ENCODE results near the gene UFL1.
A peak's percentile ranks its signal among the peaks of the same experiment; 100 is the strongest.
"Not testable (repeated sequence)": the region's sequence is repeated elsewhere in the genome, so short reads cannot be mapped to it uniquely, and the experiment has no call there.

Gene UFL1

GRCh38 chr6:96521306-96521643 is 331 bp upstream of the UFL1 start:
- peak overlapping the region; percentile 94 to 99 (median 97) for H3K9ac ChIP-seq
- no peaks in the 10 kb centered on the region for H3K27me3 ChIP-seq
- no peaks in the 10 kb centered on the region for H4K20me1 ChIP-seq
- TF ChIP-seq Cebpa-rat (IDR thresholded peaks at IDR 0.05), result no peak
- H3K27ac ChIP-seq, result peak overlapping the region; percentile 92 to 99 (median 97)
- peak overlapping the region; percentile 66 to 93 (median 86) for H3K4me2 ChIP-seq
- peaks cover 13 to 24% (median 15%) of the 10 kb centered on the region in 11 experiments; a peak in 20 of 22 replicates for H3K36me3 ChIP-seq
- H3K4me1 ChIP-seq, result peaks cover 15 to 29% (median 23%) of the 10 kb centered on the region in 10 experiments
- H3K9me3 ChIP-seq (replicated peaks in 1 of 11), result no peaks in the 10 kb centered on the region
- H3K4me3 ChIP-seq, result peak overlapping the region; percentile 75 to 95 (median 82)

- Histone ChIP-seq H4K20me1 (no peaks in the 10 kb centered on the region), H3K36me3 (peaks cover 21 to 37% (median 26%) of the 10 kb centered on the region in 11 experiments; a peak in 21 of 22 replicates), H3K4me2 (peak overlapping the region; percentile 77 to 95 (median 88)), H3K27ac (peak overlapping the region; percentile 92 to 99 (median 97)), H3K4me3 (peak overlapping the region; percentile 75 to 95 (median 82)), H3K9ac (peak overlapping the region; percentile 94 to 99 (median 97)), H3K9me3 (replicated peaks in 1 of 11) (no peaks in the 10 kb centered on the region), H3K27me3 (no peaks in the 10 kb centered on the region), H3K4me1 (peaks cover 15 to 29% (median 23%) of the 10 kb centered on the region in 10 experiments)
- TF ChIP-seq Cebpa-rat (IDR thresholded peaks at IDR 0.05), result no peak
These were observed 931 bp downstream of the UFL1 start for GRCh38 chr6:96522465-96523009.

- Histone ChIP-seq H3K4me1 (peaks cover 5 to 19% (median 13%) of the 10 kb centered on the region in 10 experiments), H3K27ac (no peak overlapping the region), H3K36me3 (peaks cover 70 to 93% (median 81%) of the 10 kb centered on the region in 11 experiments), H3K4me2 (no peak overlapping the region), H3K4me3 (no peak overlapping the region), H3K9me3 (replicated peaks in 1 of 11) (peaks cover 0 to 22% (median 7%) of the 10 kb centered on the region in 11 experiments; a peak in 8 of 22 replicates), H3K9ac (no peak overlapping the region), H4K20me1 (peaks cover 0 to 11% (median 0%) of the 10 kb centered on the region in 11 experiments; a peak in 1 of 22 replicates), H3K27me3 (no peaks in the 10 kb centered on the region)
- TF ChIP-seq Cebpa-rat (IDR thresholded peaks at IDR 0.05), result no peak
These were observed 6.6 kb downstream of the UFL1 start for GRCh38 chr6:96528193-96528592.

GRCh38 chr6:96532399-96532798 is 10.8 kb downstream of the UFL1 start:
- Histone ChIP-seq H3K27ac (no peak overlapping the region), H4K20me1 (peaks cover 0 to 11% (median 0%) of the 10 kb centered on the region in 11 experiments; a peak in 1 of 22 replicates), H3K27me3 (no peaks in the 10 kb centered on the region), H3K9me3 (replicated peaks in 1 of 11) (peaks cover 0 to 22% (median 7%) of the 10 kb centered on the region in 11 experiments; a peak in 8 of 22 replicates), H3K4me3 (no peak overlapping the region), H3K4me2 (peak overlapping the region in 10 of 11 experiments; percentile 7 to 50 (median 30); a peak in 13 of 22 replicates), H3K36me3 (peaks cover 57 to 91% (median 70%) of the 10 kb centered on the region in 11 experiments), H3K9ac (no peak overlapping the region), H3K4me1 (peaks cover 4 to 9% (median 7%) of the 10 kb centered on the region in 10 experiments; a peak in 14 of 20 replicates)
- no peak for TF ChIP-seq Cebpa-rat (IDR thresholded peaks at IDR 0.05)

- no peak for TF ChIP-seq Cebpa-rat (IDR thresholded peaks at IDR 0.05)
- H3K36me3 ChIP-seq, result peaks cover 31 to 83% (median 56%) of the 10 kb centered on the region in 11 experiments
These were observed 16.1 kb downstream of the UFL1 start for GRCh38 chr6:96537726-96538125.

GRCh38 chr6:96542702-96543101 is 21.1 kb downstream of the UFL1 start:
- Histone ChIP-seq H3K4me2 (no peak overlapping the region), H3K4me3 (no peak overlapping the region), H3K4me1 (no peaks in the 10 kb centered on the region), H3K36me3 (peaks cover 34 to 88% (median 75%) of the 10 kb centered on the region in 11 experiments), H3K9ac (no peak overlapping the region), H3K27me3 (no peaks in the 10 kb centered on the region), H4K20me1 (no peaks in the 10 kb centered on the region), H3K9me3 (replicated peaks in 1 of 11) (0 out of 22 replicates have a peak, but pooled peaks cover 0 to 5% (median 0%) of the 10 kb centered on the region in 11 experiments), H3K27ac (no peak overlapping the region)
- TF ChIP-seq Cebpa-rat (IDR thresholded peaks at IDR 0.05), result no peak

More at GRCh38 chr6:96537726-96538125, 16.1 kb downstream of the UFL1 start:
- Histone ChIP-seq H3K4me2 (no peak overlapping the region), H3K4me3 (no peak overlapping the region), H3K9me3 (replicated peaks in 1 of 11) (peaks cover 0 to under 1% (median 0%) of the 10 kb centered on the region in 11 experiments; a peak in 2 of 22 replicates), H4K20me1 (peaks cover 0 to 3% (median 0%) of the 10 kb centered on the region in 11 experiments; a peak in 1 of 22 replicates), H3K4me1 (peaks cover 0 to under 1% (median 0%) of the 10 kb centered on the region in 10 experiments; a peak in 2 of 20 replicates), H3K27me3 (no peaks in the 10 kb centered on the region), H3K27ac (no peak overlapping the region), H3K9ac (no peak overlapping the region)

GRCh38 chr6:96545882-96546281 is 24.3 kb downstream of the UFL1 start:
- H3K27me3 ChIP-seq, result no peaks in the 10 kb centered on the region
- H3K4me1 ChIP-seq, result no peaks in the 10 kb centered on the region
- peaks cover 40 to 84% (median 66%) of the 10 kb centered on the region in 11 experiments for H3K36me3 ChIP-seq
- no peak overlapping the region for H3K4me3 ChIP-seq
- 0 out of 22 replicates have a peak, but pooled peaks cover 0 to 5% (median 0%) of the 10 kb centered on the region in 11 experiments for H3K9me3 ChIP-seq (replicated peaks in 1 of 11)
- TF ChIP-seq Cebpa-rat (IDR thresholded peaks at IDR 0.05), result no peak
- no peak overlapping the region for H3K27ac ChIP-seq
- no peaks in the 10 kb centered on the region for H4K20me1 ChIP-seq
- H3K4me2 ChIP-seq, result no peak overlapping the region
- H3K9ac ChIP-seq, result no peak overlapping the region

- Histone ChIP-seq H3K4me3 (no peak overlapping the region), H3K27ac (no peak overlapping the region), H4K20me1 (no peaks in the 10 kb centered on the region), H3K9me3 (replicated peaks in 1 of 11) (0 out of 22 replicates have a peak, but pooled peaks cover 0 to 5% (median 0%) of the 10 kb centered on the region in 11 experiments), H3K36me3 (peaks cover 57 to 97% (median 79%) of the 10 kb centered on the region in 11 experiments), H3K4me1 (no peaks in the 10 kb centered on the region), H3K4me2 (no peak overlapping the region), H3K9ac (no peak overlapping the region), H3K27me3 (no peaks in the 10 kb centered on the region)
- TF ChIP-seq Cebpa-rat (IDR thresholded peaks at IDR 0.05), result no peak
These were observed 26.0 kb downstream of the UFL1 start for GRCh38 chr6:96547654-96548053.

- H3K27me3 ChIP-seq, result no peaks in the 10 kb centered on the region
- no peaks in the 10 kb centered on the region for H4K20me1 ChIP-seq
- TF ChIP-seq Cebpa-rat (IDR thresholded peaks at IDR 0.05), result no peak
- H3K27ac ChIP-seq, result no peak overlapping the region
- no peak overlapping the region for H3K9ac ChIP-seq
- H3K4me3 ChIP-seq, result no peak overlapping the region
- no peaks in the 10 kb centered on the region for H3K4me1 ChIP-seq
- no peaks in the 10 kb centered on the region for H3K9me3 ChIP-seq (replicated peaks in 1 of 11)
- H3K36me3 ChIP-seq, result peaks cover 58 to 70% (median 62%) of the 10 kb centered on the region in 11 experiments
- no peak overlapping the region for H3K4me2 ChIP-seq
These were observed 33.0 kb downstream of the UFL1 start for GRCh38 chr6:96554558-96554957.

GRCh38 chr6:96559740-96560139 is 38.1 kb downstream of the UFL1 start:
- H3K9me3 ChIP-seq (replicated peaks in 1 of 11); H3K4me3 ChIP-seq; H3K27me3 ChIP-seq; H4K20me1 ChIP-seq; H3K9ac ChIP-seq; H3K27ac ChIP-seq; H3K4me2 ChIP-seq: not testable (repeated sequence)
- Histone ChIP-seq H3K4me1 (peaks cover 7 to 12% (median 10%) of the 10 kb centered on the region in 10 experiments; a peak in 14 of 20 replicates), H3K36me3 (peaks cover 11 to 21% (median 15%) of the 10 kb centered on the region in 11 experiments; a peak in 20 of 22 replicates)
